ENCODE results near the gene HDAC7. TPM values are rescaled to one million over a fixed set of nuclear protein-coding genes. Genes with fewer than 3 reads are reported as not detected.

HDAC7 gene
- total RNA-seq, 1 experiment from 2014 or later = 44.2 TPM

- Histone ChIP-seq H3K9me2 (replicated peaks; ENCODE audit: low read length) (no peaks in the 10 kb centered on the region), H3K36me3 (ENCODE audit: low read depth, low read length) (no peaks in the 10 kb centered on the region), H3K9ac (ENCODE audit: low read length) (no peak overlapping the region), H3K4me3 (ENCODE audit: low read length) (no peak overlapping the region), H3K27ac (ENCODE audit: low read length) (no peak overlapping the region), H2AFZ (ENCODE audit: low read length) (no peak overlapping the region), H3K9me3 (ENCODE audit: low read length) (no peaks in the 10 kb centered on the region), H4K20me1 (ENCODE audit: low read length) (no peaks in the 10 kb centered on the region), H3F3A (ENCODE audit: low read length, unreplicated experiment) (no peaks in the 10 kb centered on the region), H3K4me2 (ENCODE audit: low read length) (no peak overlapping the region), H3K79me2 (ENCODE audit: low read length) (no peaks in the 10 kb centered on the region), H3K27me3 (ENCODE audit: low read length) (no peaks in the 10 kb centered on the region), H3K4me1 (ENCODE audit: insufficient read depth, low read length) (peaks cover 11% of the 10 kb centered on the region; the same call in 1 of the 2 replicates)
- ChIA-PET CTCF (no interaction called here), POLR2A (ENCODE audit: unreplicated experiment) (no interaction called here)
- DNase-seq = no peak
- no peak for ATAC-seq
- intact Hi-C loops (cut with micrococcal nuclease) = no loop called here
- BruUV-seq (replicated peaks) = no TSS peak
- no peak for TF ChIP-seq CTCF (conservative IDR thresholded peaks at IDR 0.05; ENCODE audit: low read depth, low read length)
- TF ChIP-seq EZH2 (IDR thresholded peaks at IDR 0.05; ENCODE audit: low read length, unreplicated experiment) = no peak
- no peak for TF ChIP-seq EZH2phosphoT487 (IDR thresholded peaks at IDR 0.05; ENCODE audit: borderline replicate concordance, low read length)
These were observed 73.6 kb downstream of the HDAC7 start for GRCh38 chr12:47746073-47746472.

GRCh38 chr12:47745485-47746041 lies 74.1 kb downstream of the HDAC7 start:
- H3K4me3 ChIP-seq (ENCODE audit: low read length) = no peak overlapping the region
- H3K36me3 ChIP-seq (ENCODE audit: low read depth, low read length) = no peaks in the 10 kb centered on the region
- no peaks in the 10 kb centered on the region for H3K9me2 ChIP-seq (replicated peaks; ENCODE audit: low read length)
- no peak overlapping the region for H2AFZ ChIP-seq (ENCODE audit: low read length)
- no peaks in the 10 kb centered on the region for H3F3A ChIP-seq (ENCODE audit: low read length, unreplicated experiment)
- no peak for DNase-seq
- H3K79me2 ChIP-seq (ENCODE audit: low read length) = no peaks in the 10 kb centered on the region
- H4K20me1 ChIP-seq (ENCODE audit: low read length) = no peaks in the 10 kb centered on the region
- TF ChIP-seq EZH2 (IDR thresholded peaks at IDR 0.05; ENCODE audit: low read length, unreplicated experiment) (no peak), CTCF (conservative IDR thresholded peaks at IDR 0.05; ENCODE audit: low read depth, low read length) (no peak), EZH2phosphoT487 (IDR thresholded peaks at IDR 0.05; ENCODE audit: borderline replicate concordance, low read length) (no peak)
- no peak overlapping the region for H3K27ac ChIP-seq (ENCODE audit: low read length)
- no peak overlapping the region for H3K4me2 ChIP-seq (ENCODE audit: low read length)
- ATAC-seq = no peak
- H3K9me3 ChIP-seq (ENCODE audit: low read length) = no peaks in the 10 kb centered on the region
- no peak overlapping the region for H3K9ac ChIP-seq (ENCODE audit: low read length)
- ChIA-PET CTCF (no interaction called here), POLR2A (ENCODE audit: unreplicated experiment) (no interaction called here)
- no TSS peak for BruUV-seq (replicated peaks)
- intact Hi-C loops (cut with micrococcal nuclease) = no loop called here
- peaks cover 13% of the 10 kb centered on the region; the same call in 1 of the 2 replicates for H3K4me1 ChIP-seq (ENCODE audit: insufficient read depth, low read length)
- no peaks in the 10 kb centered on the region for H3K27me3 ChIP-seq (ENCODE audit: low read length)

GRCh38 chr12:47744778-47745436 lies 74.8 kb downstream of the HDAC7 start:
- intact Hi-C loops (cut with micrococcal nuclease) = loop anchor here (1.0 kb wide), 1 partner anchor 22 kb away; no protein-coding TSS in a partner anchor
- Histone ChIP-seq H2AFZ (ENCODE audit: low read length) (no peak overlapping the region), H3K27ac (ENCODE audit: low read length) (no peak overlapping the region), H3K79me2 (ENCODE audit: low read length) (no peaks in the 10 kb centered on the region), H3K27me3 (ENCODE audit: low read length) (no peaks in the 10 kb centered on the region), H4K20me1 (ENCODE audit: low read length) (no peaks in the 10 kb centered on the region), H3F3A (ENCODE audit: low read length, unreplicated experiment) (no peaks in the 10 kb centered on the region), H3K36me3 (ENCODE audit: low read depth, low read length) (no peaks in the 10 kb centered on the region), H3K9me2 (replicated peaks; ENCODE audit: low read length) (no peaks in the 10 kb centered on the region), H3K9ac (ENCODE audit: low read length) (no peak overlapping the region), H3K4me1 (ENCODE audit: insufficient read depth, low read length) (peaks cover 13% of the 10 kb centered on the region; the same call in 1 of the 2 replicates), H3K4me2 (ENCODE audit: low read length) (no peak overlapping the region), H3K4me3 (ENCODE audit: low read length) (no peak overlapping the region), H3K9me3 (ENCODE audit: low read length) (no peaks in the 10 kb centered on the region)
- BruUV-seq (replicated peaks) = no TSS peak
- POLR2A ChIA-PET (ENCODE audit: unreplicated experiment) = no interaction called here
- DNase-seq (no peak), ATAC-seq (no peak)
- TF ChIP-seq EZH2phosphoT487 (IDR thresholded peaks at IDR 0.05; ENCODE audit: borderline replicate concordance, low read length) (no peak), EZH2 (IDR thresholded peaks at IDR 0.05; ENCODE audit: low read length, unreplicated experiment) (no peak), CTCF (conservative IDR thresholded peaks at IDR 0.05; ENCODE audit: low read depth, low read length) (no peak)
- CTCF ChIA-PET = interaction anchor here (0.6 to 3.1 kb wide), 4 partner anchors 14 to 93 kb away, joined by 6 to 16 read pairs (median 14); partner anchors contain the start of gene RAPGEF3

Data from PC-3 (cell line).